Heart left ventricle (tissue), 16 donors: ENCODE measurements around the gene IGFBPL1. TPM values are rescaled to one million over a fixed set of nuclear protein-coding genes. Genes with fewer than 3 reads are reported as not detected.

Source experiments
- ATAC-seq, 4 donors: fragments of 200-7000 bp; cut with Tn5 transposase; one replicate each; pipeline ENCODE4 v1.9.1; 2020 to 2022; ENCODE audit warnings: moderate library complexity in 4 of 4, mild to moderate bottlenecking in 3 of 4, moderate number of reproducible peaks in 1 of 4
- DNase-seq, 5 donors: peaks; one replicate each; pipeline ENCODE4 v3.0.0-alpha.2; 2020
- H3K27ac ChIP-seq, 12 donors: fragments of 200-600 bp; sonication (generic) in 4 of 12; one replicate each; pipeline versions ENCODE4 v1.5.0 to v1.8.0; 2016 to 2022; ENCODE audit warnings: mild to moderate bottlenecking in 2 of 12
- H3K27me3 ChIP-seq, 9 donors: fragments of 200-600 bp; sonication (generic) in 2 of 9; one replicate each; pipeline versions ENCODE4 v1.5.1 to v1.8.0; 2016 to 2022; ENCODE audit warnings: mild to moderate bottlenecking in 3 of 9
- H3K36me3 ChIP-seq, 9 donors: fragments of 200-600 bp; sonication (generic) in 2 of 9; one replicate each; pipeline versions ENCODE4 v1.5.0 to v1.8.0; 2018 to 2022; ENCODE audit warnings: mild to moderate bottlenecking in 2 of 9
- H3K4me1 ChIP-seq, 12 donors: fragments of 200-600 bp; sonication (generic) in 4 of 12; one replicate each; pipeline versions ENCODE4 v1.5.0 to v1.8.0; 2016 to 2022; ENCODE audit warnings: mild to moderate bottlenecking in 3 of 12
- H3K4me3 ChIP-seq, 12 donors: fragments of 200-600 bp; sonication (generic) in 4 of 12; one replicate each; pipeline versions ENCODE4 v1.5.0 to v1.8.0; 2017 to 2022; ENCODE audit warnings: mild to moderate bottlenecking in 9 of 12, moderate library complexity in 4 of 12
- H3K9me3 ChIP-seq, 12 donors: fragments of 200-600 bp; sonication (generic) in 4 of 12; one replicate each; pipeline versions ENCODE4 v1.5.0 to v1.8.0; 2016 to 2022; ENCODE audit warnings: mild to moderate bottlenecking in 1 of 12
- CTCF ChIP-seq, 12 donors: fragments of 200-600 bp; sonication (generic) in 4 of 12; IDR thresholded peaks; one replicate each; pipeline versions ENCODE4 v1.5.0 to v1.8.0; 2018 to 2022; ENCODE audit warnings: antibody characterized with exemption in 12 of 12, mild to moderate bottlenecking in 5 of 12
- POLR2A ChIP-seq, 2 donors: fragments of 450-650 bp; IDR thresholded peaks; one replicate each; pipeline ENCODE4 v1.6.1; 2017; ENCODE audit warnings: antibody characterized with exemption in 2 of 2, mild to moderate bottlenecking in 2 of 2, moderate library complexity in 2 of 2
- WGBS, 4 donors: extraction: QIAGEN DNeasy Blood & Tissue Kit in 2 of 4; methylation state at CpG; one replicate each; pipeline versions ENCODE4 v1.1.5 to v1.1.7; 2013 to 2018; 5-methylcytosine and 5-hydroxymethylcytosine counted together
- intact Hi-C, 10 donors: fragments of 100-400 bp; cut with DNase I; formaldehyde crosslinking; loops; one replicate each; pipeline versions ENCODE4 v1.11.1 to v1.14.2; 2022
- polyA plus RNA-seq, 2 donors: library from polyadenylated mRNA; stranded (reverse); fragments of 200-250 nt; gene quantifications; one replicate each; pipeline ENCODE4 v1.2.3, GENCODE V29; 2013
- total RNA-seq, 9 donors: library from RNA; depleted of rRNA in 2 of 9; stranded (reverse); fragments of >200 nt in 2 of 9; fragmentation: NEBNext Ultra II Directional in 3 of 9; extraction: Animal tissue kit (Norgen Biotek cat#: 25700) in 3 of 9; gene quantifications; one replicate each; pipeline versions ENCODE4 v1.1.0 to v1.2.4, GENCODE V29; 2016 to 2023
- donor health status: ischemic (EF 13 %, LVEDD 7.1; RV severe dilation, severe dysfunction).
- donor health status: healthy with polysubstance abuse.
- donor health status: DM: no; HTN: yes; CAD: no.
- donor health status: DM: no; HTN: no; CAD: no.
- donor health status: ischemic (EF 25% LVEDD 6.9; RV normal size, moderate dysfunction).
- donor health status: ischemic (EF 25% LVEDD 5.7; RV mildly dilated, moderate dysfunction).
- donor health status: healthy.
- donor health status: DM: yes; HTN: yes; CAD: no.
- donor health status: ischemic (EF 35%, LVEDD 5.7; RV mildly dilated, moderate dysfunction).
- donor health status: nonischemic (EF 11% LVEDD 7.7; RV severe dilation, severe dysfunction).
- donor health status: DM: yes; HTN: yes; CAD: no.
- donor health status: PGD.
- donor health status: ischemic (EF 29% LVEDD 5.4; RV normal size, mild dysfunction).
- donor health status: nonischemic (EF 23%, LVEDD 6.1; RV moderate dilation, normal function).

IGFBPL1 gene
- total and polyA plus RNA-seq, 11 donors = 0.19 to 0.26 TPM; not detected in 9

GRCh38 chr9:38395653-38396370 lies 28.4 kb downstream of the IGFBPL1 start:
- DNase-seq (no peak), ATAC-seq (no peak)
- Histone ChIP-seq H3K36me3 (peaks cover 0 to 30% (median 14%) of the 10 kb centered on the region in 9 donors), H3K4me1 (peaks cover 0 to 21% (median 13%) of the 10 kb centered on the region in 12 donors), H3K4me3 (no peak overlapping the region), H3K9me3 (no peaks in the 10 kb centered on the region), H3K27me3 (no peaks in the 10 kb centered on the region), H3K27ac (no peak overlapping the region)
- WGBS, 4 donors = 85 to 96% (median 96%) methylated on average over 14 to 30 of the region's 30 CpGs
- intact Hi-C loops = loop anchor here in 5 of 10 donors (10.0 kb wide), 3 partner anchors 59 to 491 kb away; partner anchors contain the start of gene SLC25A51 (in 2 of the 5)
- TF ChIP-seq CTCF (IDR thresholded peaks at IDR 0.05) (no peak), POLR2A (IDR thresholded peaks at IDR 0.05) (no peak)

- peak overlapping the region in 1 of 12 donors; percentile 84 for H3K27ac ChIP-seq
- WGBS, 4 donors = 90 to 98% (median 97%) methylated on average over 8 to 9 of the region's 9 CpGs
- no peak for DNase-seq
- H3K27me3 ChIP-seq = no peaks in the 10 kb centered on the region
- peaks cover 0 to 30% (median 14%) of the 10 kb centered on the region in 9 donors for H3K36me3 ChIP-seq
- no peak for TF ChIP-seq CTCF (IDR thresholded peaks at IDR 0.05)
- no peak for TF ChIP-seq POLR2A (IDR thresholded peaks at IDR 0.05)
- no peak for ATAC-seq
- no peaks in the 10 kb centered on the region for H3K9me3 ChIP-seq
- H3K4me1 ChIP-seq = peaks cover 0 to 20% (median 12%) of the 10 kb centered on the region in 12 donors
- H3K4me3 ChIP-seq = no peak overlapping the region
- intact Hi-C loops = loop anchor here in 5 of 10 donors (5.0 to 10.0 kb wide), 4 partner anchors 60 to 927 kb away; partner anchors contain the start of genes SLC25A51 (in 2 of the 5) and ZBTB5 (in 1 of the 5)
Observed at GRCh38 chr9:38394416-38394815, 29.8 kb downstream of the IGFBPL1 start.

GRCh38 chr9:38393128-38393796 lies 31.0 kb downstream of the IGFBPL1 start:
- ATAC-seq = no peak
- Histone ChIP-seq H3K36me3 (peaks cover 0 to 26% (median 14%) of the 10 kb centered on the region in 9 donors), H3K4me1 (peaks cover 0 to 31% (median 12%) of the 10 kb centered on the region in 12 donors), H3K27me3 (no peaks in the 10 kb centered on the region), H3K9me3 (no peaks in the 10 kb centered on the region), H3K4me3 (peak overlapping the region; percentile 37 to 87 (median 75)), H3K27ac (peak overlapping the region in 7 of 12 donors; percentile 19 to 84 (median 54))
- TF ChIP-seq POLR2A (IDR thresholded peaks at IDR 0.05) (no peak), CTCF (IDR thresholded peaks at IDR 0.05) (no peak)
- no peak for DNase-seq
- 8 to 36% (median 11%) methylated on average over 3 to 9 of the region's 9 CpGs for WGBS, 4 donors
- intact Hi-C loops = loop anchor here in 6 of 10 donors (2.0 to 10.0 kb wide), 5 partner anchors 20 to 926 kb away; partner anchors contain the start of genes SLC25A51 (in 2 of the 6) and ZBTB5 (in 1 of the 6)
